Regular cardiac myocyte (primary cell): Measurements from ENCODE around the gene RADX. TPM values are rescaled to one million over a fixed set of nuclear protein-coding genes. Genes with fewer than 3 reads are reported as not detected.

Experiments
- total RNA-seq: library from RNA; depleted of rRNA; stranded (reverse); fragments of >200 nt; gene quantifications from 2 replicates; pipeline ENCODE4 v1.2.3, GENCODE V29; 2014

Gene RADX
- 2.0 and 2.5 TPM in 2 replicates for total RNA-seq

GRCh38 chrX:106611679-106612392 is at the start of gene RADX:
Gene RADX (plus strand): TSS chrX:106611978. CDS start chrX:106612081, 103 bp downstream.

GRCh38 chrX:106726485-106727437 is 115.0 kb downstream of the RADX start, which contains the start of gene RNF128:
Gene RNF128 (plus strand): TSS chrX:106726701. CDS start chrX:106726914, 213 bp downstream.

Other genes starting within 250 kb of the RADX start
- 1.2 and 2.0 TPM in 2 replicates for gene RNF128, start 114.7 kb downstream of the RADX start, total RNA-seq
- gene TBC1D8B, start 190.7 kb downstream of the RADX start, total RNA-seq, result 14.6 and 17.2 TPM in 2 replicates